Measurements from ENCODE around the gene TAB2.
"Not testable (repeated sequence)": the region's sequence is repeated elsewhere in the genome, so short reads cannot be mapped to it uniquely, and the experiment has no call there.

Gene TAB2

DNA sequence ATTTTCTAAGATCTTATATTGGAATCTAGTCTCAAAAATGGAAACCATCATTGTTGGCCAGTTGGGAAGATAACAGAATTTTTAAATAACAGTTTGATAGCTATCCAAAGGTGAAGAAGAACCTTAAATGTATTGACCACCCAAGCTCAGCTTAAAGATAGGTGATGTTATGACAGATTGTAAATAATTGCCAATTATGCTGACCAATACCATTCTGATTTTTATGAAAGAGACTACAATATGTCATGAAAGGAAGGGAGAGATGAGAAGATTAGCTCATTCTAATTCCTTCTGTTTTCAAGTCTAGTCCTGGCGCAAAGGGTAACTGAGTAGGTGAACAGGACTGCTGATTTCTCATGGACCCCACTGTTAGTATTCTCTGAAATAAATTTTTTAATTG lies 5.7 kb upstream of the TAB2 start:
- no peak for DNase-seq

DNA sequence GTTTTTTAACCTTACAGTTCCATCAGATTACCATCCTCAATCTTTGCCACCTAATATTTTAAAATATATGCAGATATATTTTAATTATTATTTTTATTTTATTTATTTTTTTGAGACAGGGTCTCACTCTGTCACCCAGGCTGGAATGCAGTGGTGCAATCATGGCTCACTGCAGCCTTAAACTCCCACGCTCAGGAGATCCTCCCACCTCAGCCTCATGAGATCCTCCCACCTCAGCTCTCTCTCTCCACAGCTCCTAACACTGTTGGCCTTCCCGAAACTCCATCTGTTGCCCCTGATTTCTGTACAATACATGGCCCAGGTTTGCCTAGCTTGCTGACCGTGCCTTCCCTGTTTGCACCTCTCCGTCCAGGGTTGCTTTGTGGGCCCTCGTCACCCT lies 4.4 kb upstream of the TAB2 start:
- no peak for DNase-seq

DNA sequence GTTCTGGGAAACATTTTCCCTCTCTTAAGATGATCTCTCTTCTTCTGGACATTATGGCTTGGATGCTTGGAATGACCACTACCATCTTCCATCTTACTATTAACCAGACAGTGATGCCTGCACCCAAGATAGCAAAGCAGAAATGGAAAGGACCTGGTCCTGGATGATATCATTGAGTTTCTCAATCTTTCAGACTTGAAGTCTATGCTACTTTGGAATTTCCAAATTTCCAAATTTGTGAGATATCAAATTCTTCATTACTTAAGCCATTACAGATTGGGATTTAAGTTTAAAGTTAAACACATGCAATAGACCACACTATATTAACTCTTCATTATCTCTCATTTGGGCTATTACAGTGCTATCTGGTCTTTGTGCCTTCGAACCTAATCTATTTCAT lies 3.7 kb upstream of the TAB2 start:
- no peak for DNase-seq

DNA sequence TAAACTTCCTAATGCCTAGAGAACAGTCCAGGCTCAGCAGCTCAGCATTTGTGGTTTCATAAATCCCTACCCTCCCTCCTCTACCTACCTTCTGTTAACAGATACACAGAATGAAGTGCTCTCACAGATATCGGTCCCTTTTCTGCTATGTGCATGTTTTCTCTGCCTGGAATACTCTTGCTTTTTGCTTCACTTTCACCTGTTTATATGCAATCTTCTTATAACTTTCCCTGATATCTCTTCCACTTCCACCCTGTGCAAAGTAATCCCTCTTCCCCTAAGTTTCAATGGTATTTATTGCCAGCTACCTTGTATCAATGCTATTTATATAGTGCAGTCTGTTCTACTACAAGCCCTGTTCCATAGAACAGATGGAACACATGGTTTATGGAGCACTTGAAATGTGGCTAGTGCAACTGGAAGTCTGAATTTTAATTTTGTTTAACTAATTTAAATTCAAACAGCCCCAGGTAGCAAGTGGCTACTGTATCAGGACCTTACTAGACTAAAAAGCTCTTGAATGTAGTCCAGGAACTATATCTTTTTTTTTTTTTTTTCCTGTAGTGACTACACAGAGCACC lies 3.1 kb upstream of the TAB2 start:
- DNase-seq: no peak

- no peak for DNase-seq
Observed at GRCh38 chr6:149316108-149316727, 1.3 kb upstream of the TAB2 start.

DNA sequence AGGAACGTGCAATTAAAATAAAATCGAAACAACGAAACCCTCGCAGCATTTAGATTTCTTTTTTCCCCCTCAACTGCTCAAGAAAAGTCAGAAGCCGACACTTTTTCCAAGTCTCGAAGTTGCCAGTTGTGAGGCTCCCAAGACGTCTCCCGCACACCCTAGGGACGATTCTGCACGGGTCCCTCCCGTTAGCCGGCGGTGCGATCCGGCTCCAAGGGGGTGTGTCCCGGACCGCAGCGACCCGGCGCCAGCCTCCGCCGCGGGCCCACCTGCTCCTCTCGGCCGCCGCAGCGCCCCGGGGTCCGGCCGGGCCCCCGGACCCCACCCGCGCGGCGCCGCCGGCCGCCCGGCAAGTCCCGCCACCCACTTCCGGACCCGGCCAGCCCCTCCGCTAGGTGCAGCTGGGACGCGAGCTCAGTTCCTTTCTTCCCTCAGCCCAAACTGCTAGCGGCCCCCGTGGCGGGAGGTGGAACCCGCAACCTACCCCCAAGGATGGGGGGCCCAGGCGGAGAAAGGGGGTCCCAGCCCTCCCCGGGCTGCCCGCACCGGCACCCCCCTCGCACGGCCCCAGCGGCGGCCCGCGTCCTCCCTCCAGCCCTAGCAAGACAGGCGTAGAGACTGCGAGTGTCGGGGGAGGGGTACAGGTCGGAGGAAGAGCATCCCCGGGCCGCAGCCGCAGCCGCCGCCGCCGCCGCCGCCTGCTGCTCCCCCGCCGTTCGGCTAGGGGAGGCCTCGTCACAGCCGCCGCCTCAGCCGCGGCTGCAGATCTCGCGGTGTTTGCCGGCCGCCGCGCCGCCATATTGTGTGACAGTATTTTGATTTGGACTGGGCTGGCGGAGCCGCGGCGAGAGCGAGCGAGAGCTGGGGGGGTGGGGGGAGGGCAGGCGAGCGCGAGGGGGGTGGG lies 520 bp upstream of the TAB2 start:
- DNase-seq: peak; percentile 77 to 98 (median 88)

- DNase-seq: peak in 1 of 5 experiments; percentile 76
Observed at GRCh38 chr6:149318581-149319286, 1.2 kb downstream of the TAB2 start.

GRCh38 chr6:149319422-149319821 lies 1.9 kb downstream of the TAB2 start:
- no peak for DNase-seq

DNA sequence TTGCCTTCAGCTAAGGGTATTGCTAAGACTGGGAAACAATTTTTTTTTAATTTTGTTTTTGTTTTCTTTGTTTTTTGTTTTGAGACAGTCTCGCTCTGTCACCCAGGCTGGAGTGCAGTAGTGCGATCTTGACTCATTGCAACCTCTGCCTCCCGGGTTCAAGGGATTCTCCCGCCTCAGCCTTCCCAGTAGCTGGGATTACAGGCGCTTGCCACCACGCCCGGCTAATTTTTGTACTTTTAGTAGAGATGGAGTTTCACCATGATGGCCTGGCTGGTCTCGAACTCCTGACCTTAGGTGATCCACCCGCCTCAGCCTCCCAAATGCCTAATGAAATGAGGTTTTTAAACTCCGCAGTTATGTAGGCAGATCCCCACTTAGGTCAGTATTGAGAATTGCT lies 2.5 kb downstream of the TAB2 start:
- not testable (repeated sequence) for DNase-seq

GRCh38 chr6:149320796-149321195 lies 3.3 kb downstream of the TAB2 start:
- DNase-seq: no peak

- DNase-seq: no peak
Observed at GRCh38 chr6:149323353-149323752, 5.8 kb downstream of the TAB2 start.

DNA sequence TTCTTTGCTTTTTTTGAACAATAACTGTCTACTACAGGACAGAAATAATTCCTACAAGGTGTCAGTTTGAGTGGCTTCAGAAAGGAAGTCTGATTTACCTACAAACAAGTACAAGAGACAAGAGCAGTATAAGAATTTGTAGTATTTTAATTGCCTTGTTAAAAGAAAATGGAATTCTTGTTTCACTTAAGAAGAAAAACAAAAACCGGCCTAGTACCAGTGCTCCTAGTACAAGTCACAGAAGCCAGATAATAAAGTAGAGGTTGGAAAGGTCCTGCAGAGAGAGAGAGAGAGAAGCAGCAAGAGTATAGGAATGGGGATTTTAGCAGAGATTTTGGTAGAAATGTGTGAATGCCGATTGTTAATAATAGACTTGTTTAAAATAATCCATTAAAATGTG lies 6.4 kb downstream of the TAB2 start:
- DNase-seq: no peak

DNA sequence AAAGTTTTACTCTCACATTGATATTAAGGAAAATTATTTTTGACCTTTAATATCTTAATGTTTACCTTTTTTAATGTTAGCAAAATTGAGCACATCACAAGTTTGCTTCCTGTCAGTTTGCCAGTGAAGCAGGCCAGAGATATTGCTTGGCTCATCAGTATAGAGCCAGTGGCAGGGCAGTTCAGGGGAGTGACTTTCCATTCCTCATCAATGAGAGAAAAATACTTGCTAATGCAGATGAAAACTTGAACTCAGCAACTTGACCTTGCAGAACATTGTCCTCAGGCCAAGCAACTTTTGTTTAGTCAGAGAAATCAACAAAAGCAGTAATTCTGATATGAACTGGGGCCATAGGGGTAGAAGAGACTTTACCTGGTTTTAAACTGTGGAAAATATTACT lies 6.9 kb downstream of the TAB2 start:
- DNase-seq: peak in 1 of 5 experiments; percentile 38

DNA sequence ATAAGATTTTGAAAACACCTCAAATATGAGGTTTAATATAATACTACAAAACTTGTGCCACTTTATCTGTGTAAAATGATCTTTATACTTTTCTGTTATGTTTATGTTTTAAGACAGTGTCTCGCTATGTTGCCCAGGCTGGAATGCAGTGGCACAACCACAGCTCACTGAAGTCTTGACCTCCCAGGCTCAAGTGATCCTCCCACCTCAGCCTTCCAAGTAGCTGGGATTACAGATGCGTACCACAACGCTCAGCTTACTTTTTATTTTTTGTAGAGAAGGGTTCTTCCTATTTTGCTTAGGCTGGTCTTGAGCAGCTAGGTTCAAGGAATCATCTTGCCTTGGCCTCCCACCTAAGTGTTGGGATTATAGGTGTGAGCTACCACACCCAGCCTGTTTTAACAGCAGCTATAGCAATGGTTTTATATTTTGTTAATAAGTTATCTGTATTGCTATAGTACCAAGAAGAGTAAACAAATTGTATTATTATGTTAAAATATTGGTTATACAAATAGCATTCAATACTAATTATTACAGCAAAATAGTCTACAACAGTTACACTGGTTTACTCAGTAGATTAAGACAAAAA lies 8.2 kb downstream of the TAB2 start:
- no peak for DNase-seq

GRCh38 chr6:149327638-149328037 lies 10.1 kb downstream of the TAB2 start:
- no peak for DNase-seq

DNA sequence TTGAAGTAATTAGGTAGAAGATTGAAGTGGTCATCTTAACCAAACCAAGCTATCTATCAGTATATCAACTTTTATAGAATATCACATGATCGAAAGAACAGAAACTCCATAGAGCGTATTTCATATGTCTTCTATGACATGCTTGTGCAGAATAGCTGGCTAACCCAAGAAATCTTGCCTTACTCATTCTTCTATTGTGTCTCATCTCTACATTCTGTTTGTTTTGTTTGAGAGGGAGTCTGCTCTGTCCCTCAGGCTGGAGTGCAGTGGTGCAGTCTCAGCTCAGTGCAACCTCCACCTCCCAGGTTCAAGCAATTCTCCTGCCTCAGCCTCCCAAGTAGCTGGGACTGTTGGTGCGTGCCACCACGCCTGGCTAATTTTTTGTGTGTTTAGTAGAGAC lies 10.6 kb downstream of the TAB2 start:
- DNase-seq: no peak

GRCh38 chr6:149329529-149329928 lies 12.0 kb downstream of the TAB2 start:
- peak in 1 of 5 experiments; percentile 57 for DNase-seq

DNA sequence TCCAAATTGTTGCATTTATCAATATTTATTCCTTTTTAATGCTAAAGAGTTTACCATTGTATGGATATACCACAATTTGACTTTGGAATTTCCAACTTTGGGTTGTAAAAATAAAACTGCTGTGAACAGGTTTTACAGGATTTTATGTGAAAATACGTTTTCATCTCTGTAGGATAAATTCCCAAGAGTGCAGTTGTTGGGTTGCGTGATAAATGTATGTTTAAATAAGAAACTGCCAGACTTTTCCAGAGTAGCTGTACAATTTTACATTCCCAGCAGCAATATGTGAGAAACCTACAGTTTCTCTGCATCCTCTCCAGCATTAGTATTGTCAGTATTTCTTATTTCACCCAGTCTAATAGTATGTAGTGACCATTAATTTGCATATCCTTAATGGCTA lies 12.6 kb downstream of the TAB2 start:
- no peak for DNase-seq

DNA sequence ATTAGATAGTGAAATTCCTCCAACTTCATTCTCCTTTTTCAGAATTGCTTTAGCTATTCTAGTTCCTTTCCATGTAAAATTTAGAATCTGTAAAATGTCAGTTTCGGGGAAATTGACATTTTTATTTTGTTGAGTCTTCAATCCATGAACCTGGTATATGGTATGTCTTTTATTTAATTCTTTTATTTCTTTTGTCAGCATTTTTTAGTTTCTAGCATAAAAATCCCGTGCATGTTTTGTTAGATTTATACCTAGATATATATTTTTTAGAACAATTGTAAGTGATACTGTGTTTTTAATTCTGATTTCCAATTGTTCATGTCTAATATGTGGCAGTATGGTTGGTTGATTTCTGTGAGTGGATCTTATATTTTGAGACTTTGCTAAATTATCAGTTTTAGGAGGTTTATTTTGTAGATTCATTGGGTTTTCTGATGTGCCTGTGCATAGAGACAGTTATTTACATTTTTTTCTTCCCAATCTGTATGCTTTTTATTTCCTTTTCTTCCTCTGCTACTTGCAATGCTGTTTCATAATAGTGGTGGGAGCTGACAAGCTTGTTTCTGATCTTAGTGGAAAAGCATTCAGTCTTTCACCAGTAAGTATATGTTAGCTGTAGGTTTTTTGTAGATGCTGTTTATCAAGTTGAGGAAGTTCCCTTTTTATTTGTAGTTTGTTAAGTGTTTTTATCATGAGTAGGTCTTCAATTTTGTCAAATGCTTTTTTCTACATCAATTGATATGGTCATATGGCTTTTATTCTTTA lies 13.7 kb downstream of the TAB2 start:
- no peak for DNase-seq

DNA sequence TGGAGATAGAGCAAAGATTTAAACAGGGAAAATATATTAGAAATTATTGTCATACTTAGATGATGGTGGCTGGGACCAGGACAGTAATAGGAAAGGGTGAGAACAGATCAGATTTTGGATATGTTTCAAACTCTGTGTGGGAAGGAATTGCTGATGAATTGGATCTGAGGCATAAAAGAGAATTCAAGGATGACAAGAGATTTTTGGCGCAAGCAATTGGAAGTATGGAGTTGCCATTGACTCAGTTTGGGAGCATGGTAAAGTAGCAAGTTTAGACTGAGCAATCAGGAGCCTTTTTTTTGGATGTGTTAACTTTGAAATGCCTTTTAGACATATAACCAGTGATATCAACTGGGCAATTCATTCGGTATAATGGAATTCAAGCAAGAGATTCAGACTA lies 14.4 kb downstream of the TAB2 start:
- no peak for DNase-seq

DNA sequence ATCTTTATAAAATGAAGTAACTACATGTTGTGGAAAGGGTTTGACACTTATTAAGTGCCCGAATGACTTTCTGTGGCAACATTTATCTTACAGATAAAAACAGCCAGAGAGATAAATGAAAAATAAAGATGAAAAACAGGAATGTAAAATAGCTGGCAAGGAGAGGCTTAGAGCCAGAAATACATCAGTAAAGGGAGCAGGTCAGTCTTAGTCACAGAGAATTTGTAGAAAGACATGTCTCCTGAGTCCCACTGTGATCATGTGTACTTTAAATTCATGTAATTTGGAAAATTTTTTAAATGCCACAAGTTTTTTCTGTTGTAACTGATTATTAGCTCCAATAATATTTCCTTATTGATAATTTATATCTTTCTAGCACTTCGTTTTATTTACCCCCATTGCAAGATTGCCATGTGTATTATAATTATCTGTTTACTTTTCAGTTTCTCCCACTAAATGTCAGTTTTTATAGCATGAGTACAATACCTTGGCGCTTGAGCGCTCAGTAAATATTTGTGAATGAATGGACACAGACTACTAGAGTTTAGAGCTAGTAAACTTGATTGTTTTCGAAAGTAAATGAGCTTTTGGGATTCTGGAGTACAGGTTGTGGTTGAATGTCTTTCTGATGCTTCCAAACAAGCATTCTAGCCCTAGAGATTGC lies 15.2 kb downstream of the TAB2 start:
- no peak for DNase-seq

- no peak for DNase-seq
Observed at GRCh38 chr6:149333266-149333620, 15.7 kb downstream of the TAB2 start.
